Right lobe of liver (tissue), 6 donors: ENCODE data around the gene FRG2. TPM values are rescaled to one million over a fixed set of nuclear protein-coding genes. Genes with fewer than 3 reads are reported as not detected.
"Not testable (repeated sequence)": the region's sequence is repeated elsewhere in the genome, so short reads cannot be mapped to it uniquely, and the experiment has no call there.

Experiments
- ATAC-seq, 4 donors: fragments of 200-7000 bp; cut with Tn5 transposase; one replicate each; pipeline ENCODE4 v1.9.1; 2020; ENCODE audit warnings: mild to moderate bottlenecking in 4 of 4, moderate library complexity in 4 of 4
- DNase-seq, 3 donors: peaks; one replicate each; pipeline ENCODE4 v3.0.0-alpha.2; 2020
- H3K27ac ChIP-seq, 3 donors: fragments of 200-600 bp; one replicate each; pipeline ENCODE4 v1.8.0; 2022
- H3K27me3 ChIP-seq, 2 donors: fragments of 200-600 bp; one replicate each; pipeline ENCODE4 v1.8.0; 2022
- H3K36me3 ChIP-seq, 4 donors: fragments of 200-600 bp; sonication (generic) in 1 of 4; one replicate each; pipeline versions ENCODE4 v1.5.1 to v1.8.0; 2017 to 2022; ENCODE audit warnings: control low read depth in 1 of 4
- H3K4me1 ChIP-seq, 4 donors: fragments of 200-600 bp; sonication (generic) in 1 of 4; one replicate each; pipeline versions ENCODE4 v1.5.1 to v1.8.0; 2017 to 2022; ENCODE audit warnings: control low read depth in 1 of 4
- H3K4me3 ChIP-seq, 3 donors: fragments of 200-600 bp; one replicate each; pipeline ENCODE4 v1.8.0; 2022
- H3K9me3 ChIP-seq, 4 donors: fragments of 200-600 bp; sonication (generic) in 1 of 4; one replicate each; pipeline versions ENCODE4 v1.5.1 to v1.8.0; 2017 to 2022; ENCODE audit warnings: control low read depth in 1 of 4
- CTCF ChIP-seq, 4 donors: fragments of 200-600 bp in 3 of 4; fragments of 450-650 bp in 1 of 4; IDR thresholded peaks; one replicate each; pipeline versions ENCODE4 v1.5.1 to v1.8.0; 2016 to 2022; ENCODE audit warnings: antibody characterized with exemption in 4 of 4, mild to moderate bottlenecking in 2 of 4
- POLR2A ChIP-seq: fragments of 450-650 bp; IDR thresholded peaks from one replicate; pipeline ENCODE4 v1.6.1; 2017; ENCODE audit warnings: antibody characterized with exemption, mild to moderate bottlenecking
- WGBS: methylation state at CpG from one replicate; pipeline ENCODE4 v1.1.6; 2018; ENCODE audit warnings: low coverage, low lambda C conversion rate; ENCODE audit not compliant: insufficient coverage; ENCODE audit errors: missing lambda C conversion rate; 5-methylcytosine and 5-hydroxymethylcytosine counted together
- intact Hi-C, 2 donors: fragments of 100-400 bp; cut with DNase I; formaldehyde crosslinking; loops; one replicate each; pipeline versions ENCODE4 v1.11.2 to v1.14.1; 2022
- total RNA-seq, 6 experiments: library from RNA; depleted of rRNA in 2 of 6; stranded (reverse); fragments of >200 nt in 2 of 6; fragmentation: NEBNext Ultra II Directional in 3 of 6; extraction: Animal tissue kit (Norgen Biotek cat#: 25700) in 3 of 6; gene quantifications; one replicate each; pipeline versions ENCODE4 v1.1.0 to v1.2.4, GENCODE V29; 2016 to 2023
- donor health status: DM: no; HTN: yes; CAD: no.
- donor health status: DM: no; HTN: no; CAD: no.
- donor health status: DM: no; HTN: no; CAD: no.
- donor health status: DM: no; HTN: yes; CAD: no.
- donor health status: DM: no; HTN: yes; CAD: no.

FRG2 gene
- total RNA-seq, 6 experiments from 2014 or later = not detected

- intact Hi-C loops = no loop called here
- 34% methylated on average over 2 of the region's 3 CpGs for WGBS
- no peak overlapping the region for H3K4me3 ChIP-seq
- H3K9me3 ChIP-seq = no peaks in the 10 kb centered on the region
- H3K4me1 ChIP-seq = no peaks in the 10 kb centered on the region
- no peak for TF ChIP-seq POLR2A
- no peak for TF ChIP-seq CTCF (IDR thresholded peaks at IDR 0.05)
- DNase-seq (no peak), ATAC-seq (no peak)
- H3K27me3 ChIP-seq = no peaks in the 10 kb centered on the region
- H3K27ac ChIP-seq = no peak overlapping the region
- H3K36me3 ChIP-seq = no peaks in the 10 kb centered on the region
These were observed 38.1 kb downstream of the FRG2 start for GRCh38 chr4:189988877-189989431.

GRCh38 chr4:189985651-189986243 is 41.3 kb downstream of the FRG2 start:
- H3K27me3 ChIP-seq, H3K27ac ChIP-seq, H3K4me3 ChIP-seq, H3K9me3 ChIP-seq, H3K4me1 ChIP-seq, ATAC-seq, DNase-seq, H3K36me3 ChIP-seq, intact Hi-C loops: not testable (repeated sequence)
- 57% methylated on average over 4 of the region's 4 CpGs for WGBS

- H3K27ac ChIP-seq, DNase-seq, intact Hi-C loops, ATAC-seq, H3K9me3 ChIP-seq, H3K27me3 ChIP-seq, H3K36me3 ChIP-seq, H3K4me3 ChIP-seq, H3K4me1 ChIP-seq: not testable (repeated sequence)
- 80% methylated on average over 1 of the region's 31 CpGs for WGBS
These were observed 42.4 kb downstream of the FRG2 start for GRCh38 chr4:189984661-189985060.

GRCh38 chr4:189983916-189984526 is 43.0 kb downstream of the FRG2 start:
- H3K27me3 ChIP-seq, H3K36me3 ChIP-seq, H3K4me1 ChIP-seq, H3K4me3 ChIP-seq, H3K27ac ChIP-seq, DNase-seq, H3K9me3 ChIP-seq, ATAC-seq, intact Hi-C loops: not testable (repeated sequence)
- 40% methylated on average over 1 of the region's 41 CpGs for WGBS

- TF ChIP-seq CTCF (IDR thresholded peaks at IDR 0.05) (no peak), POLR2A (no peak)
- no peaks in the 10 kb centered on the region for H3K9me3 ChIP-seq
- WGBS = 74% methylated on average over 6 of the region's 8 CpGs
- no peak overlapping the region for H3K27ac ChIP-seq
- no peak overlapping the region for H3K4me3 ChIP-seq
- no peak for ATAC-seq
- intact Hi-C loops = no loop called here
- no peaks in the 10 kb centered on the region for H3K36me3 ChIP-seq
- DNase-seq = no peak
- no peaks in the 10 kb centered on the region for H3K4me1 ChIP-seq
- no peaks in the 10 kb centered on the region for H3K27me3 ChIP-seq
These were observed 45.1 kb downstream of the FRG2 start for GRCh38 chr4:189981970-189982369.

GRCh38 chr4:189980292-189980691 is 46.8 kb downstream of the FRG2 start:
- H3K36me3 ChIP-seq, H3K4me1 ChIP-seq, intact Hi-C loops, H3K9me3 ChIP-seq, DNase-seq, ATAC-seq, H3K27me3 ChIP-seq, H3K27ac ChIP-seq, H3K4me3 ChIP-seq: not testable (repeated sequence)
- WGBS = no CpG with 5 or more reads among the region's 2 CpGs
